ENCODE results near the gene MAST3. TPM values are rescaled to one million over a fixed set of nuclear protein-coding genes. Genes with fewer than 3 reads are reported as not detected.

Gene MAST3
- total RNA-seq (2014; rRNA removed; shearing (Covaris generic)), result 2.3 and 4.6 TPM in 2 replicates

- peak; percentile 55 for DNase-seq (ENCODE audit: low read depth)
Observed at GRCh38 chr19:18097217-18097992, at the start of gene MAST3. TSS of gene MAST3 (plus strand) at chr19:18097778. CDS start at chr19:18097793, 15 bp downstream.

- peak; percentile 80 for DNase-seq (ENCODE audit: low read depth)
Observed at GRCh38 chr19:18049385-18049784, 48.2 kb upstream of the MAST3 start.

DNA sequence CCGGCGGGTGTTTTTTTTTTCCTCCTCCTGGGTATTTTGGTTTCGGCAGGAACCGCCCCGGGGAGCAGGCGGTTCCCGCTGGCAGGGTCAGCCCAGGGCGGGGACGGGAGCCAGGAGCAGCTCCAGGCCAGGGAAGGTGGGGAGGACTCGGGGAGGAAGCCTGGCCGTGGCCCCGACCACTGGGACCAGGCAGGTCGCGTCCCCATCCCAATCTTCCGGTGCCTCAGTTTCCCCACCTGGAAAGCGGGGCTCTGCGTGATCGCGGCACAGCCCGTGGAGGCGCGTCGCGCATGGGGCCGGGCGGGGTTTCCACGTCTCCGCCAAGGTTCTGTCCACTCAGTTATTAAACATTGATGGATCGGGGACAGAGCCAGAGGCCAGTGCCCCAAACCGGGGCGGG lies 45.7 kb upstream of the MAST3 start:
- DNase-seq (ENCODE audit: low read depth), result no peak

DNA sequence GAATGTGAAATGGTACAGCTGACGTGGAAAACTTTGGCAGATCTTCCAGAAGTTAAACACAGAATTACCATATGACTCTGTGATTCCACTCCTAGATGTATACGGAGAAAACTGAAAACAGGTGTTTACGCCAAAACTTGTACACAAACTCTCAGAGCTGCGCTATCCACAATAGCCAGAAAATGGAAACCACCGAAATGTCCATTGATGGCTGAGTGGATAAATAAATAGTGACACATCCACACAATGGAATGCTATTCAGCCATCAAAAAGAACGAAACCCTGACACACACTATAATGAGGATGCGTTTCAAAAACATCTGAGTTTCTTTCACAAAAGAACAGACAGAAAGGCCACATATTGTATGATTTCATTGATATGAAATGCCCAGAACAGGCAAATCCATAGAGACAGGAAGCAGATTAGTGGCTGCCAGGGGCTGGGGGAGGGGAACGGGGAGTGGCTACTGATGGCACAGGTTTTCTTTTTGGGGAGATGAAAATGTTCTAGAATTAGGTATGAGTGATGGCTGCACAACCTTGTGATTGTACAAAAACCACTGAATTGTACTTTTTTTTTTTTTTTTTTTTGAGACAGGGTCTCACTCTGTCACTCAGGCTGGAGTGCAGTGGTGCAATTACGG lies 43.9 kb upstream of the MAST3 start:
- peak; percentile 55 for DNase-seq (ENCODE audit: low read depth)

- DNase-seq (ENCODE audit: low read depth), result no peak
Observed at GRCh38 chr19:18055967-18056366, 41.6 kb upstream of the MAST3 start.

GRCh38 chr19:18057557-18057956 lies 40.0 kb upstream of the MAST3 start:
- DNase-seq (ENCODE audit: low read depth), result peak; percentile 45

GRCh38 chr19:18058208-18059009 lies 39.2 kb upstream of the MAST3 start:
- DNase-seq (ENCODE audit: low read depth), result peak; percentile 71

DNA sequence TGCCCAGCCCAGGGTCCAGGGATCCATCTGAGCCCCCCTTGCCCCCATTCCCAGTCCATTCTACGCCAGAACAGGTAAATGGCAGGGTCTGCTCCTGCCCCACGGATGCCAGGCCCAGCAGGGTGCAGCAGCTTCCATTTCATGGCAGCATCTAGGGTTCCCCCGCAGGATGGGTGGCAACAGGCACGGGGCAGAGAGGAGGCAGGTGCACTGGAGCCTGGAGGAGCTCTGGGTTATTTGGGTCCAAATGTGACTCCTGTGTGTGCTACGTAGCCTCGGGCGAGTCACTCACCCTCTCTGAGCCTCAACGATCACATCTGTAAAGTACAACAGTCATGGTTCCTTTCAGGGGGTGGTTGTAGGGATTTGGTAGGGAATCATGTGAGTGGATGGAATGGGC lies 38.3 kb upstream of the MAST3 start:
- no peak for DNase-seq (ENCODE audit: low read depth)

GRCh38 chr19:18059902-18060301 lies 37.7 kb upstream of the MAST3 start:
- DNase-seq (ENCODE audit: low read depth), result no peak

DNA sequence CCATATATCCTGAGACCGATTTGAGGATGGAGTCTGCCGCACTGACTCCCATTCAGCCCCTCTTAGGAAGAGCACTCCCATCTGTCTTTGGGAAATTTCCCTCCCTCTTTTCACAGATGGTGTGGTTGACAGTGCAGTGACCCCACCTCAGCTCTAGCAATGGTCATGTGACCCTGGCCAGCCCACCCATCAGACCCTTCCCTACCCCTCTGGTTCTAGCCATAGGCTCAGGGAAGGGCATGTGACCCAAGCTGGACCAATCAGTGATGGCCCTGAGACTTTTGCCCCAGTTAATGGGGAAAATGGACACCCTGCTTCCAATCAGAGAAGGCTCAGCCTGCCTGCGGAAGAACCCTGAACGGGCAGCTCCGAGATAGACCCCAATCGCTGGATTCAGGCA lies 37.1 kb upstream of the MAST3 start:
- no peak for DNase-seq (ENCODE audit: low read depth)

- DNase-seq (ENCODE audit: low read depth), result no peak
Observed at GRCh38 chr19:18062028-18062427, 35.5 kb upstream of the MAST3 start.

DNA sequence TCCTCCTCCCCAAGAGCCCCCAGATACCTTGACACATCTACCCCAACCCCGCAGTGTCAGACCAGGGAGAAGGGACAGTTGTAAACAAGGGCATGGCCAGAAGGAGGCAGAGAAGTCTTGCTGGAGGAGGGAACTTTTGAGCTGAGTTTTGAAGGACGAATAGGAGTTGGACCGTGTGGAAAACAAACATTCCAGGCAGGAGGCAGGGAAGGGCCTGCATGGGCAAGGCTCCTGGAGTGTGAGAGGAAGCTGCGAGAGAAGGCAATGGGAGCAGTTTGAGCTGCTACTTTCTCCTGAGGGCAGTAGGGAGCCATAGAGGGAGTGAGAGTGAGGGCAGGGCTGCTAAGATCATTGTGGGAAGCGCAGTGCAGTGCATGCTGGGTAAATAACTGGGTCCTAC lies 34.1 kb upstream of the MAST3 start:
- no peak for DNase-seq (ENCODE audit: low read depth)

GRCh38 chr19:18065173-18065495 lies 32.4 kb upstream of the MAST3 start:
- DNase-seq (ENCODE audit: low read depth), result no peak

GRCh38 chr19:18068395-18068794 lies 29.2 kb upstream of the MAST3 start:
- DNase-seq (ENCODE audit: low read depth), result no peak

GRCh38 chr19:18069383-18069782 lies 28.2 kb upstream of the MAST3 start:
- DNase-seq (ENCODE audit: low read depth), result no peak

DNA sequence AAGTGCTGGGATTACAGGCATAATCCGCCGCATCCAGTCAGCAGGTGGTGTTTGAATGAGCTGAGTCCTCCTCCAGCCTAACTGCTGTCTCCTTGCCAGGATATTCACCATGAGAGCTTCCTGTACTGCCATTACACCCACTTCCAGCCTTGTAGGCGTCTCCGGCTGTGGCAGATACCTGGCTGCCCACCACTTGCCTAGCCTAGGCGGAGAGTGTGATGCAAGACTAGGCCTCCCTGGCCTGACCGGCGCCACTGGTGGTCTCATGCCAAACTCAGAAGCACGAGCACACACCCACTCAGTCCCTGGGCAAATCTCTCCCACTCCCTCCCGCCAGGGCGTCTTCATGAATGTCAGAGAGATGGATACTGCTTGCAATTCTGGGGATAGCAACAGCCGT lies 27.4 kb upstream of the MAST3 start:
- peak; percentile 38 for DNase-seq (ENCODE audit: low read depth)

DNA sequence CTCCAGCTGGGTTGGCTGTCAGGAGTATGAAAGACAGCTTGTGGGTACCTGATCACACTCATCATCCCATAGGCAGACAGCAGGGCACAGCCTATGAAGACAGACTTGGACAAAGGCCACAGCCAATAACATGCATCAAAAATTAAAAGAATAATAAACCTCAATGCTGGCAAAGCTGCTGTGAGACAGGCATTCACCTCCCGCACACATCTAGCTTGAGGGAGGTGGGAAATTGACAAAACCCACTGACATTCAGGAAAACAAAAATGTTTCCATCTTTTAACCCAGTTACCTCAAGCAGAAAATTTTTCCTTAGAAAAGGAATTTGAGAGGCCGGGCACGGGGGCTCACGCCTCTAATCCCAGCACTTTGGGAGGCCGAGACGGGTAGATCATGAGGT lies 25.2 kb upstream of the MAST3 start:
- DNase-seq (ENCODE audit: low read depth), result no peak

- no peak for DNase-seq (ENCODE audit: low read depth)
Observed at GRCh38 chr19:18073197-18073596, 24.4 kb upstream of the MAST3 start.

DNA sequence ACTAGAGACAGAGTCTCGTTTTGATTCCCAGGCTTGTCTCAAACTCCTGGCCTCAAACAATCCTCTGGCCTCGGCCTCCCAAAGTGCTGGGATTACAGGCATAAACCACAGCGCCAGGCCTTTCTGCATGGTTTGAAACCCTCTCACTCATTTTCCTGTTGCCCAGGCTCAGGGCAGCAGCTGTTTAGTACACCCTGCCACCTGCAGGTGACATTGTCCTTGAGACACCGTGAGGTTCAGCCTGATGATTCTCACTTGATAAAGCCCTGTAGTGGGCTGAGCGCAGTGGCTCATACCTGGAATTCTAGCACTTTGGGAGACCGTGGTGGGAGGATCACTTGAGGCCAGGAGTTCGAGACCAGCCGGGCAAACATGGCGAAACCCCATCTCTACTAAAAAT lies 23.4 kb upstream of the MAST3 start:
- no peak for DNase-seq (ENCODE audit: low read depth)

- no peak for DNase-seq (ENCODE audit: low read depth)
Observed at GRCh38 chr19:18083929-18084684, 13.5 kb upstream of the MAST3 start.

GRCh38 chr19:18085702-18086457 lies 11.7 kb upstream of the MAST3 start:
- peak; percentile 56 for DNase-seq (ENCODE audit: low read depth)

Measured in M059J (cell line).